Measurements from ENCODE around the gene IL25. TPM values are rescaled to one million over a fixed set of nuclear protein-coding genes. Genes with fewer than 3 reads are reported as not detected.
"Not testable (repeated sequence)": the region's sequence is repeated elsewhere in the genome, so short reads cannot be mapped to it uniquely, and the experiment has no call there.

The IL25 gene
- total RNA-seq, 1 donor = not detected

- H3K27ac ChIP-seq (ENCODE audit: low read depth, low read length) = no peak overlapping the region
- H3K4me3 ChIP-seq (ENCODE audit: insufficient read depth, low read length) = no peak overlapping the region
- H3K79me2 ChIP-seq (ENCODE audit: insufficient read depth, low read length) = no peaks in the 10 kb centered on the region
- H3K4me2 ChIP-seq (ENCODE audit: insufficient read depth, low read length) = no peak overlapping the region
- DNase-seq (ENCODE audit: insufficient read length, low spot score, missing footprints) = no peak
- no peak for TF ChIP-seq CTCF (IDR thresholded peaks at IDR 0.05; ENCODE audit: extremely low read depth, low read depth, low read length)
- H3K4me1 ChIP-seq (ENCODE audit: insufficient read depth, low read length) = no peaks in the 10 kb centered on the region
- no peak overlapping the region for H2AFZ ChIP-seq (ENCODE audit: low read length)
- no peaks in the 10 kb centered on the region for H3K36me3 ChIP-seq (ENCODE audit: insufficient read depth, low read length)
- no peaks in the 10 kb centered on the region for H3K27me3 ChIP-seq (ENCODE audit: insufficient read depth, low read length)
- H3K9me3 ChIP-seq (ENCODE audit: low read depth, low read length) = no peaks in the 10 kb centered on the region
- no peaks in the 10 kb centered on the region for H4K20me1 ChIP-seq (ENCODE audit: insufficient read depth, low read length)
Observed at GRCh38 chr14:23399136-23399535, 26.5 kb downstream of the IL25 start.

GRCh38 chr14:23399591-23399990 lies 27.0 kb downstream of the IL25 start:
- H2AFZ ChIP-seq (ENCODE audit: low read length) = no peak overlapping the region
- H3K27me3 ChIP-seq (ENCODE audit: insufficient read depth, low read length) = no peaks in the 10 kb centered on the region
- no peaks in the 10 kb centered on the region for H4K20me1 ChIP-seq (ENCODE audit: insufficient read depth, low read length)
- no peaks in the 10 kb centered on the region for H3K79me2 ChIP-seq (ENCODE audit: insufficient read depth, low read length)
- no peak overlapping the region for H3K4me2 ChIP-seq (ENCODE audit: insufficient read depth, low read length)
- no peak overlapping the region for H3K4me3 ChIP-seq (ENCODE audit: insufficient read depth, low read length)
- no peaks in the 10 kb centered on the region for H3K9me3 ChIP-seq (ENCODE audit: low read depth, low read length)
- no peak for DNase-seq (ENCODE audit: insufficient read length, low spot score, missing footprints)
- H3K27ac ChIP-seq (ENCODE audit: low read depth, low read length) = no peak overlapping the region
- no peaks in the 10 kb centered on the region for H3K4me1 ChIP-seq (ENCODE audit: insufficient read depth, low read length)
- H3K36me3 ChIP-seq (ENCODE audit: insufficient read depth, low read length) = no peaks in the 10 kb centered on the region
- TF ChIP-seq CTCF (IDR thresholded peaks at IDR 0.05; ENCODE audit: extremely low read depth, low read depth, low read length) = no peak

GRCh38 chr14:23400496-23401149 lies 28.0 kb downstream of the IL25 start:
- peak; percentile 31 for DNase-seq (ENCODE audit: insufficient read length, low spot score, missing footprints)
- H3K4me2 ChIP-seq (ENCODE audit: insufficient read depth, low read length); H3K4me1 ChIP-seq (ENCODE audit: insufficient read depth, low read length); H4K20me1 ChIP-seq (ENCODE audit: insufficient read depth, low read length); H3K79me2 ChIP-seq (ENCODE audit: insufficient read depth, low read length); H3K36me3 ChIP-seq (ENCODE audit: insufficient read depth, low read length); H3K27me3 ChIP-seq (ENCODE audit: insufficient read depth, low read length); H3K9me3 ChIP-seq (ENCODE audit: low read depth, low read length); H3K27ac ChIP-seq (ENCODE audit: low read depth, low read length); H2AFZ ChIP-seq (ENCODE audit: low read length); H3K4me3 ChIP-seq (ENCODE audit: insufficient read depth, low read length): not testable (repeated sequence)

- DNase-seq (ENCODE audit: insufficient read length, low spot score, missing footprints) = peak; percentile 64
- no peaks in the 10 kb centered on the region for H3K79me2 ChIP-seq (ENCODE audit: insufficient read depth, low read length)
- no peak overlapping the region for H3K4me2 ChIP-seq (ENCODE audit: insufficient read depth, low read length)
- H2AFZ ChIP-seq (ENCODE audit: low read length) = no peak overlapping the region
- TF ChIP-seq CTCF (IDR thresholded peaks at IDR 0.05; ENCODE audit: extremely low read depth, low read depth, low read length) = no peak
- no peaks in the 10 kb centered on the region for H4K20me1 ChIP-seq (ENCODE audit: insufficient read depth, low read length)
- H3K36me3 ChIP-seq (ENCODE audit: insufficient read depth, low read length) = no peaks in the 10 kb centered on the region
- H3K4me1 ChIP-seq (ENCODE audit: insufficient read depth, low read length) = no peaks in the 10 kb centered on the region
- H3K4me3 ChIP-seq (ENCODE audit: insufficient read depth, low read length) = no peak overlapping the region
- H3K9me3 ChIP-seq (ENCODE audit: low read depth, low read length) = no peaks in the 10 kb centered on the region
- no peak overlapping the region for H3K27ac ChIP-seq (ENCODE audit: low read depth, low read length)
- H3K27me3 ChIP-seq (ENCODE audit: insufficient read depth, low read length) = no peaks in the 10 kb centered on the region
Observed at GRCh38 chr14:23401291-23401690, 28.7 kb downstream of the IL25 start.

All from osteoblast (primary cell).